Measurements from ENCODE around the gene DTD2. TPM values are rescaled to one million over a fixed set of nuclear protein-coding genes. Genes with fewer than 3 reads are reported as not detected.

DTD2 gene
- total RNA-seq, 1 experiment from 2014 or later = 25.3 TPM

GRCh38 chr14:31429791-31430190 is 27.5 kb downstream of the DTD2 start:
- Histone ChIP-seq H3K36me3 (ENCODE audit: insufficient read depth, low read length, poor library complexity, severe bottlenecking) (peaks cover 2% of the 10 kb centered on the region), H3K4me1 (ENCODE audit: insufficient read depth, low read length, poor library complexity, severe bottlenecking) (no peaks in the 10 kb centered on the region), H3K27me3 (replicated peaks; ENCODE audit: insufficient read depth, low read depth, low read length, poor library complexity) (no peaks in the 10 kb centered on the region), H3K27ac (ENCODE audit: low read depth, low read length, poor library complexity, severe bottlenecking) (no peak overlapping the region), H3K9me3 (ENCODE audit: low read depth, low read length, poor library complexity, severe bottlenecking) (no peaks in the 10 kb centered on the region), H3K4me3 (ENCODE audit: low read depth, low read length, poor library complexity, severe bottlenecking) (no peak overlapping the region)
- ChIA-PET CTCF (no interaction called here), POLR2A (ENCODE audit: low non-redundant PET) (no interaction called here)
- intact Hi-C loops (cut with micrococcal nuclease; ENCODE audit: unreplicated experiment) = no loop called here
- TF ChIP-seq EZH2 (IDR thresholded peaks at IDR 0.05; ENCODE audit: borderline replicate concordance, low read depth, low read length, poor library complexity, severe bottlenecking) (no peak), CTCF (conservative IDR thresholded peaks at IDR 0.05; ENCODE audit: low read depth, low read length) (no peak)
- no peak for DNase-seq (ENCODE audit: low spot score)
- BruUV-seq (replicated peaks) = no TSS peak

GRCh38 chr14:31428011-31428410 is 29.3 kb downstream of the DTD2 start:
- BruUV-seq (replicated peaks) = no TSS peak
- Histone ChIP-seq H3K36me3 (ENCODE audit: insufficient read depth, low read length, poor library complexity, severe bottlenecking) (peaks cover 2% of the 10 kb centered on the region), H3K4me3 (ENCODE audit: low read depth, low read length, poor library complexity, severe bottlenecking) (no peak overlapping the region), H3K9me3 (ENCODE audit: low read depth, low read length, poor library complexity, severe bottlenecking) (no peaks in the 10 kb centered on the region), H3K27ac (ENCODE audit: low read depth, low read length, poor library complexity, severe bottlenecking) (no peak overlapping the region), H3K27me3 (replicated peaks; ENCODE audit: insufficient read depth, low read depth, low read length, poor library complexity) (no peaks in the 10 kb centered on the region), H3K4me1 (ENCODE audit: insufficient read depth, low read length, poor library complexity, severe bottlenecking) (no peaks in the 10 kb centered on the region)
- POLR2A ChIA-PET (ENCODE audit: low non-redundant PET) = no interaction called here
- DNase-seq (ENCODE audit: low spot score) = no peak
- intact Hi-C loops (cut with micrococcal nuclease; ENCODE audit: unreplicated experiment) = no loop called here
- CTCF ChIA-PET = no interaction called here
- TF ChIP-seq EZH2 (IDR thresholded peaks at IDR 0.05; ENCODE audit: borderline replicate concordance, low read depth, low read length, poor library complexity, severe bottlenecking) (no peak), CTCF (conservative IDR thresholded peaks at IDR 0.05; ENCODE audit: low read depth, low read length) (no peak)

- Histone ChIP-seq H3K27me3 (replicated peaks; ENCODE audit: insufficient read depth, low read depth, low read length, poor library complexity) (no peaks in the 10 kb centered on the region), H3K27ac (ENCODE audit: low read depth, low read length, poor library complexity, severe bottlenecking) (no peak overlapping the region), H3K9me3 (ENCODE audit: low read depth, low read length, poor library complexity, severe bottlenecking) (no peaks in the 10 kb centered on the region), H3K4me1 (ENCODE audit: insufficient read depth, low read length, poor library complexity, severe bottlenecking) (no peaks in the 10 kb centered on the region), H3K36me3 (ENCODE audit: insufficient read depth, low read length, poor library complexity, severe bottlenecking) (no peaks in the 10 kb centered on the region), H3K4me3 (ENCODE audit: low read depth, low read length, poor library complexity, severe bottlenecking) (no peak overlapping the region)
- no TSS peak for BruUV-seq (replicated peaks)
- CTCF ChIA-PET = no interaction called here
- intact Hi-C loops (cut with micrococcal nuclease; ENCODE audit: unreplicated experiment) = no loop called here
- TF ChIP-seq CTCF (conservative IDR thresholded peaks at IDR 0.05; ENCODE audit: low read depth, low read length) (no peak), EZH2 (IDR thresholded peaks at IDR 0.05; ENCODE audit: borderline replicate concordance, low read depth, low read length, poor library complexity, severe bottlenecking) (no peak)
- no peak for DNase-seq (ENCODE audit: low spot score)
- POLR2A ChIA-PET (ENCODE audit: low non-redundant PET) = no interaction called here
Measured at GRCh38 chr14:31426663-31427062, 30.6 kb downstream of the DTD2 start.

Data from A673 (cell line).